BE2C (cell line): Measurements from ENCODE around the gene CSMD2.

Experiments used
- DNase-seq: peaks from one replicate; pipeline ENCODE4 v3.0.0-alpha.2; 2020
- H3K27me3 ChIP-seq: fragments of 250-450 bp; sonication (Bioruptor Pico); 2 replicates; pipeline ENCODE4 v1.5.1; 2020; ENCODE audit warnings: mild to moderate bottlenecking
- H3K36me3 ChIP-seq: fragments of 250-450 bp; sonication (Bioruptor Pico); 2 replicates; pipeline ENCODE4 v1.5.1; 2020; ENCODE audit warnings: mild to moderate bottlenecking
- H3K4me1 ChIP-seq: fragments of 250-450 bp; sonication (Bioruptor Pico); 2 replicates; pipeline ENCODE4 v1.5.1; 2020
- H3K4me3 ChIP-seq: 2 replicates; pipeline ENCODE4 v1.5.1; 2011; ENCODE audit warnings: low read depth, low read length
- H3K9me3 ChIP-seq: fragments of 250-450 bp; sonication (Bioruptor Pico); 2 replicates; pipeline ENCODE4 v1.5.1; 2020
- TF ChIP-seq, protein P1 (sequence below): IDR thresholded peaks from 2 replicates; pipeline ENCODE4 v1.5.1; 2012; ENCODE audit warnings: mild to moderate bottlenecking, low read depth, low read length

The CSMD2 gene

DNA sequence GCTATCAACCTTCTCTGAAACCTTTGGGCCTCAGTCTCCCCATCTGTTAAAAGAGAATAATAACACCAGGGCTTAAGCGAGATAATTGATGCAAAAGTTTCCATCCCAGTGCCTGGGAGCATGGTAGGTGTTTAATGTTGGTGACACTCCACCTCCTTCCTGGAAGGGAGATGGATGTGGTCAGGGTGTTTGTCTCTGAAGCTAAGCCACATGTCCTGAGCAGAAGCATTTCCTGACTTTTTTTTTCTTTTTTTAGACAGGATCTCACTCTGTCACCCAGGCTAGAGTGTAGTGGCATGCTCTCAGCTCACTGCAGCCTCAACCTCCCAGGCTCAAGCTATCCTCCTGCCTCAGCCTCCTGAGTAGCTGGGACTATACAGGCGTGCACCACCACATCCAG lies 373.8 kb downstream of the CSMD2 start:
- H3K4me3 ChIP-seq: no peak overlapping the region
- no peak for DNase-seq
- H3K27me3 ChIP-seq: no peaks in the 10 kb centered on the region
- H3K36me3 ChIP-seq: no peaks in the 10 kb centered on the region
- no peaks in the 10 kb centered on the region for H3K9me3 ChIP-seq
- H3K4me1 ChIP-seq: no peaks in the 10 kb centered on the region
- TF ChIP-seq, protein P1, sequence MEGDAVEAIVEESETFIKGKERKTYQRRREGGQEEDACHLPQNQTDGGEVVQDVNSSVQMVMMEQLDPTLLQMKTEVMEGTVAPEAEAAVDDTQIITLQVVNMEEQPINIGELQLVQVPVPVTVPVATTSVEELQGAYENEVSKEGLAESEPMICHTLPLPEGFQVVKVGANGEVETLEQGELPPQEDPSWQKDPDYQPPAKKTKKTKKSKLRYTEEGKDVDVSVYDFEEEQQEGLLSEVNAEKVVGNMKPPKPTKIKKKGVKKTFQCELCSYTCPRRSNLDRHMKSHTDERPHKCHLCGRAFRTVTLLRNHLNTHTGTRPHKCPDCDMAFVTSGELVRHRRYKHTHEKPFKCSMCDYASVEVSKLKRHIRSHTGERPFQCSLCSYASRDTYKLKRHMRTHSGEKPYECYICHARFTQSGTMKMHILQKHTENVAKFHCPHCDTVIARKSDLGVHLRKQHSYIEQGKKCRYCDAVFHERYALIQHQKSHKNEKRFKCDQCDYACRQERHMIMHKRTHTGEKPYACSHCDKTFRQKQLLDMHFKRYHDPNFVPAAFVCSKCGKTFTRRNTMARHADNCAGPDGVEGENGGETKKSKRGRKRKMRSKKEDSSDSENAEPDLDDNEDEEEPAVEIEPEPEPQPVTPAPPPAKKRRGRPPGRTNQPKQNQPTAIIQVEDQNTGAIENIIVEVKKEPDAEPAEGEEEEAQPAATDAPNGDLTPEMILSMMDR: no peak

DNA sequence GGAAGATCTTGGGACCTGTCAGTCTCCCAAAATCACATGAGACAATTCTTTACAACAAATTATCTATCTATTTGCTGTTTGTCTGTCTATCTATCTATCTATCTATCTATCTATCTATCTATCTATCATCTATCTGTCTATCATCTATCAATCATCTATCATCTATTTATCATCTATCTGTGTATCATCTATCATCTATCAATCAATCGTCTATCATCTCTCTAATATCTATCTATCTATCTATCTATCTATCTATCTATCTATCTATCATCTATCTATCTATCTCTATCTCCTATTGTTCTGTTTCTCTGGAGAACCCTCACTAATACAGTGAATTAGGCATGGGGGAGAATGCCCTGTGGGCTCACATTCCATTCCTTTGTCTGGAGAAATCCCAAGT lies 374.5 kb downstream of the CSMD2 start:
- Histone ChIP-seq H3K36me3 (no peaks in the 10 kb centered on the region), H3K4me1 (no peaks in the 10 kb centered on the region), H3K9me3 (no peaks in the 10 kb centered on the region), H3K4me3 (no peak overlapping the region), H3K27me3 (no peaks in the 10 kb centered on the region)
- DNase-seq: no peak
- TF ChIP-seq, protein P1: no peak

DNA sequence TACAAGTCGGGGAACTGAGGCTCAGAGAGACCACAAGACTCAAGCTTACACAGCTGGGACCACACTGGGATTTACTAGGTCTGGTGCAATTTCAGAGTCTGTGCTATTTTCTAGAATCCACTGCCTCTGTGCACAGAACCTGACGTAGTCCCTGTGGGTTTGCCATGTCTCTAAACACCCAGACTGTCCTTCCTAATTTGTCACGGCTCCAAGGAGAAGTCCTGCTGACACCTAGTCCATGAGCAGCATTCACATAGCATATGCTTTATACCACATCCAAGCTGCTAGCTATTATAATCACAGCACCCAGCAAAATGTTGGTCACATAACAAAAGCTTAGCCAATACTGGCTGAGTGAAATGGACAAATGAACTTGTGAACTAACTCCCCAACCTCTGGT lies 380.2 kb downstream of the CSMD2 start:
- H3K27me3 ChIP-seq: no peaks in the 10 kb centered on the region
- TF ChIP-seq, protein P1: no peak
- H3K9me3 ChIP-seq: no peaks in the 10 kb centered on the region
- H3K4me1 ChIP-seq: no peaks in the 10 kb centered on the region
- no peak for DNase-seq
- no peak overlapping the region for H3K4me3 ChIP-seq
- no peaks in the 10 kb centered on the region for H3K36me3 ChIP-seq

DNA sequence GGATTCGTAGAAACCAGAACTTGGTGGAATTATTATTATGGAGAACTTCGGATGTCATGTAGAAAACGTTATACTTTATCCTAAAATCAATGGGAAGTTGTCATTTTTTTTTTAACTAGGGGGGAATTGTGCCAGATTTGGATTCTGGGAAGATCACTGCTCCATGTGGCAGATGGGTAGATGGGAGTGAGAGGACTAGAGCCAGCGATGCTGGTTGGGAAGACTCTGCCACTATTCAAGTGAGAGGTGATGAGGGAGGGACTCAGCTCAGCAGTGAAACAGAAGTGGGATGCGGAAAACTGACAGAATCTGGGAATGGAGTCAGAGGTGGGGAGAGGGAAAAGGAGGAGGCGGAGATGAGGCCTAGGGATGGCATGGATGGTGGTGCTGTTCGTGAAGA lies 382.3 kb downstream of the CSMD2 start:
- no peaks in the 10 kb centered on the region for H3K9me3 ChIP-seq
- no peak for DNase-seq
- TF ChIP-seq, protein P1: no peak
- H3K4me3 ChIP-seq: no peak overlapping the region
- H3K4me1 ChIP-seq: no peaks in the 10 kb centered on the region
- no peaks in the 10 kb centered on the region for H3K27me3 ChIP-seq
- H3K36me3 ChIP-seq: no peaks in the 10 kb centered on the region

DNA sequence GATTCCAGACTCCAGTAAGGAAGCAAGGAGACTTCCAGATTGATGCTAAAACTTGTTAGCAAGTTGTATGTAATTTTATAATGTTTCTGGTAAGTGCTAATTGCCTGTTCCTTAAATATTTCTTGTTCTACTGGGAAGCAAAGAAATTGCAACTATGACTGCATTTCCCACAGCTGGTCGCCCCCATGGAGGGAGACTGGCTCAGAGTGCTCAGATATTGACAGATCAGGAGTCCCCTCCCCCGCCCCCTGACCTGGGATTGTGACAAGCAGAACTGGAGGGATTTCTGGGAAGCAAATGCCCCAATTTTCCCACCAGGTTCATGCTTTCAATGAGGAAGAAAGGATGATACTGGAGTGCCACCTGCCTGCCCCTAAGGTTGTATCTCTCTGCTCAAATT lies 383.4 kb downstream of the CSMD2 start:
- H3K4me3 ChIP-seq: no peak overlapping the region
- H3K27me3 ChIP-seq: no peaks in the 10 kb centered on the region
- no peaks in the 10 kb centered on the region for H3K9me3 ChIP-seq
- no peaks in the 10 kb centered on the region for H3K36me3 ChIP-seq
- no peaks in the 10 kb centered on the region for H3K4me1 ChIP-seq
- no peak for DNase-seq
- TF ChIP-seq, protein P1: no peak

DNA sequence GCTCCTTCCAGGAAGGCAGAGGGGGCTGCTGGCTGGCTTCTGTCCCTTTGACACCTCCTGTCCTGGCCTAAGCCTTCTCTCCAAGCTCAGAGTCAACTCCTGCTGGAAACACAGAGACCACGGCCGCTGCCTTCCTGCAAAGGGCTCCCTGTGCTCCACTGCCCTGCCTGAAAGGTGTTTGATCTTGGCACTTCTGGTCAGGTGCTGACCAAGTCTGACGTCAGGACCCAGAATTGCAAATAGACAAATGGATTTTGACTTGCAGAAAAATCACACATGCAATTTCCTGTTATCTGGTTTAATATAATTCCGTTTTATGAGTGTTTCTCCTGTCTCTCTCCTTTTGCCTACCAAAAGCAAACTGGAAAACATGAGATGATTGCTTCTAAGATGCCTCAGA lies 387.7 kb downstream of the CSMD2 start:
- Histone ChIP-seq H3K36me3 (no peaks in the 10 kb centered on the region), H3K9me3 (no peaks in the 10 kb centered on the region), H3K4me1 (no peaks in the 10 kb centered on the region), H3K27me3 (no peaks in the 10 kb centered on the region), H3K4me3 (no peak overlapping the region)
- DNase-seq: no peak
- TF ChIP-seq, protein P1: no peak
